Measurements from ENCODE around the gene FGF2.

FGF2 gene

DNA sequence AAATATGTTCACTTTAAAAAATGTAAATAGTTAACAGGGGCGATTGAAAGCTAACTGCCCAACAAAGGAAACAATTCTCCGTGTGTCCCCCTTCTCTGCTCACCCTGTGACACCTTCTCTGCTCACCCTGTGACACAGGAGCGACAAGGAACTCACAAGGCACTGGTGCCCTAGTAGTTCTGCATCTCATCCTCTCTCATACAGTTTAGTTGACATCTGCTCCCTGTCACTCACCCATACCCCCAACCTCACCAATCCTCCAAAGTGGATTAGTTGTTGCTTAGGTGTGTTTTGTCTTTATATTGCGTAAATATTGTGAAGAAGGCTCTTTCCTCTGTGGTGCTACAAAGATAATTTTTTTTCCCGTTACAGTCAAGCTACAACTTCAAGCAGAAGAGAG, 49.3 kb downstream of the FGF2 start (continued):
- TF ChIP-seq, protein P1, sequence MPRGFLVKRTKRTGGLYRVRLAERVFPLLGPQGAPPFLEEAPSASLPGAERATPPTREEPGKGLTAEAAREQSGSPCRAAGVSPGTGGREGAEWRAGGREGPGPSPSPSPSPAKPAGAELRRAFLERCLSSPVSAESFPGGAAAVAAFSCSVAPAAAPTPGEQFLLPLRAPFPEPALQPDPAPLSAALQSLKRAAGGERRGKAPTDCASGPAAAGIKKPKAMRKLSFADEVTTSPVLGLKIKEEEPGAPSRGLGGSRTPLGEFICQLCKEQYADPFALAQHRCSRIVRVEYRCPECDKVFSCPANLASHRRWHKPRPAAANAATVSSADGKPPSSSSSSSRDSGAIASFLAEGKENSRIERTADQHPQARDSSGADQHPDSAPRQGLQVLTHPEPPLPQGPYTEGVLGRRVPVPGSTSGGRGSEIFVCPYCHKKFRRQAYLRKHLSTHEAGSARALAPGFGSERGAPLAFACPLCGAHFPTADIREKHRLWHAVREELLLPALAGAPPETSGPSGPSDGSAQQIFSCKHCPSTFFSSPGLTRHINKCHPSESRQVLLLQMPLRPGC (tag by site-specific recombination; IDR thresholded peaks at IDR 0.05): no peak
- TF ChIP-seq ZFP69B (tag by site-specific recombination; IDR thresholded peaks at IDR 0.05) (no peak), ZNF248 (tag by site-specific recombination; IDR thresholded peaks at IDR 0.05) (no peak)

DNA sequence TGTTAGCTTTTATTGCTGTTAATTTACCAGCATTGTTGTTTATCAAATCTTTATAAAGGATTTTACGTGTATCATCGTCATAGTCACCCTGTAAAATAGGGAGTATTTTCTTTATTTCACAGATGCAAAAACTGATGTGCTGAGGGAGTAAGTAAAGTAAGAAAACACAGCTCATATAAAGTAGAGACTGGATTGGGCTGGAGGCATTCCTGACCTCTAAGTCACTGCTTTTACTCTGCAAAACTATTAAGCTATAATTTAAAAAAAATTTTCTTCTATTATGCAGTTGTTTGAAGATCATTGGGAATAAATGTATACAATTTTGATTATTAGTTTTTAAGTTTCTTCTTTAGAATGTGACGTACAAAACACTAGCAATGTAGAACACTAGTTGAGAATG, 49.8 kb downstream of the FGF2 start:
- ChIA-PET POLR2A (no interaction called here), CTCF (interaction anchor here (0.6 kb wide), 1 partner anchor 43 kb away, joined by 4 read pairs; no protein-coding TSS in a partner anchor)
- TF ChIP-seq OVOL3 (tag by site-specific recombination; IDR thresholded peaks at IDR 0.05) (no peak), ZNF132 (tag by site-specific recombination; IDR thresholded peaks at IDR 0.05; ENCODE audit: borderline replicate concordance) (no peak), ZNF114 (tag by site-specific recombination; IDR thresholded peaks at IDR 0.05) (no peak), ZNF600 (tag by site-specific recombination; IDR thresholded peaks at IDR 0.05) (no peak), KLF8 (tag by site-specific recombination; IDR thresholded peaks at IDR 0.05) (no peak), SP2 (tag by site-specific recombination; IDR thresholded peaks at IDR 0.05) (no peak), ZNF701 (tag by site-specific recombination; IDR thresholded peaks at IDR 0.05) (no peak), ZFP41 (tag by site-specific recombination; IDR thresholded peaks at IDR 0.05; ENCODE audit: borderline replicate concordance) (no peak), ZNF157 (tag by site-specific recombination; IDR thresholded peaks at IDR 0.05) (no peak), ZNF335 (tag by site-specific recombination; conservative IDR thresholded peaks at IDR 0.05) (no peak), ZNF473 (tag by site-specific recombination; IDR thresholded peaks at IDR 0.05) (no peak), GLIS1 (tag by site-specific recombination; IDR thresholded peaks at IDR 0.05) (no peak), ZBTB17 (tag by site-specific recombination; IDR thresholded peaks at IDR 0.05) (no peak), ZNF175 (tag by site-specific recombination; IDR thresholded peaks at IDR 0.05) (no peak)
- TF ChIP-seq, protein P2, sequence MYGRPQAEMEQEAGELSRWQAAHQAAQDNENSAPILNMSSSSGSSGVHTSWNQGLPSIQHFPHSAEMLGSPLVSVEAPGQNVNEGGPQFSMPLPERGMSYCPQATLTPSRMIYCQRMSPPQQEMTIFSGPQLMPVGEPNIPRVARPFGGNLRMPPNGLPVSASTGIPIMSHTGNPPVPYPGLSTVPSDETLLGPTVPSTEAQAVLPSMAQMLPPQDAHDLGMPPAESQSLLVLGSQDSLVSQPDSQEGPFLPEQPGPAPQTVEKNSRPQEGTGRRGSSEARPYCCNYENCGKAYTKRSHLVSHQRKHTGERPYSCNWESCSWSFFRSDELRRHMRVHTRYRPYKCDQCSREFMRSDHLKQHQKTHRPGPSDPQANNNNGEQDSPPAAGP (tag by site-specific recombination; IDR thresholded peaks at IDR 0.05): no peak
- TF ChIP-seq, protein P3, sequence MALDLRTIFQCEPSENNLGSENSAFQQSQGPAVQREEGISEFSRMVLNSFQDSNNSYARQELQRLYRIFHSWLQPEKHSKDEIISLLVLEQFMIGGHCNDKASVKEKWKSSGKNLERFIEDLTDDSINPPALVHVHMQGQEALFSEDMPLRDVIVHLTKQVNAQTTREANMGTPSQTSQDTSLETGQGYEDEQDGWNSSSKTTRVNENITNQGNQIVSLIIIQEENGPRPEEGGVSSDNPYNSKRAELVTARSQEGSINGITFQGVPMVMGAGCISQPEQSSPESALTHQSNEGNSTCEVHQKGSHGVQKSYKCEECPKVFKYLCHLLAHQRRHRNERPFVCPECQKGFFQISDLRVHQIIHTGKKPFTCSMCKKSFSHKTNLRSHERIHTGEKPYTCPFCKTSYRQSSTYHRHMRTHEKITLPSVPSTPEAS (tag by site-specific recombination; IDR thresholded peaks at IDR 0.05): no peak
- TF ChIP-seq, protein P4, sequence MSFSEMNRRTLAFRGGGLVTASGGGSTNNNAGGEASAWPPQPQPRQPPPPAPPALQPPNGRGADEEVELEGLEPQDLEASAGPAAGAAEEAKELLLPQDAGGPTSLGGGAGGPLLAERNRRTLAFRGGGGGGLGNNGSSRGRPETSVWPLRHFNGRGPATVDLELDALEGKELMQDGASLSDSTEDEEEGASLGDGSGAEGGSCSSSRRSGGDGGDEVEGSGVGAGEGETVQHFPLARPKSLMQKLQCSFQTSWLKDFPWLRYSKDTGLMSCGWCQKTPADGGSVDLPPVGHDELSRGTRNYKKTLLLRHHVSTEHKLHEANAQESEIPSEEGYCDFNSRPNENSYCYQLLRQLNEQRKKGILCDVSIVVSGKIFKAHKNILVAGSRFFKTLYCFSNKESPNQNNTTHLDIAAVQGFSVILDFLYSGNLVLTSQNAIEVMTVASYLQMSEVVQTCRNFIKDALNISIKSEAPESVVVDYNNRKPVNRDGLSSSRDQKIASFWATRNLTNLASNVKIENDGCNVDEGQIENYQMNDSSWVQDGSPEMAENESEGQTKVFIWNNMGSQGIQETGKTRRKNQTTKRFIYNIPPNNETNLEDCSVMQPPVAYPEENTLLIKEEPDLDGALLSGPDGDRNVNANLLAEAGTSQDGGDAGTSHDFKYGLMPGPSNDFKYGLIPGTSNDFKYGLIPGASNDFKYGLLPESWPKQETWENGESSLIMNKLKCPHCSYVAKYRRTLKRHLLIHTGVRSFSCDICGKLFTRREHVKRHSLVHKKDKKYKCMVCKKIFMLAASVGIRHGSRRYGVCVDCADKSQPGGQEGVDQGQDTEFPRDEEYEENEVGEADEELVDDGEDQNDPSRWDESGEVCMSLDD (tag by site-specific recombination; IDR thresholded peaks at IDR 0.05): no peak
- TF ChIP-seq, protein P5, sequence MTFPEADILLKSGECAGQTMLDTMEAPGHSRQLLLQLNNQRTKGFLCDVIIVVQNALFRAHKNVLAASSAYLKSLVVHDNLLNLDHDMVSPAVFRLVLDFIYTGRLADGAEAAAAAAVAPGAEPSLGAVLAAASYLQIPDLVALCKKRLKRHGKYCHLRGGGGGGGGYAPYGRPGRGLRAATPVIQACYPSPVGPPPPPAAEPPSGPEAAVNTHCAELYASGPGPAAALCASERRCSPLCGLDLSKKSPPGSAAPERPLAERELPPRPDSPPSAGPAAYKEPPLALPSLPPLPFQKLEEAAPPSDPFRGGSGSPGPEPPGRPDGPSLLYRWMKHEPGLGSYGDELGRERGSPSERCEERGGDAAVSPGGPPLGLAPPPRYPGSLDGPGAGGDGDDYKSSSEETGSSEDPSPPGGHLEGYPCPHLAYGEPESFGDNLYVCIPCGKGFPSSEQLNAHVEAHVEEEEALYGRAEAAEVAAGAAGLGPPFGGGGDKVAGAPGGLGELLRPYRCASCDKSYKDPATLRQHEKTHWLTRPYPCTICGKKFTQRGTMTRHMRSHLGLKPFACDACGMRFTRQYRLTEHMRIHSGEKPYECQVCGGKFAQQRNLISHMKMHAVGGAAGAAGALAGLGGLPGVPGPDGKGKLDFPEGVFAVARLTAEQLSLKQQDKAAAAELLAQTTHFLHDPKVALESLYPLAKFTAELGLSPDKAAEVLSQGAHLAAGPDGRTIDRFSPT (tag by site-specific recombination; IDR thresholded peaks at IDR 0.05): no peak
- H3K9me3 ChIP-seq (ENCODE audit: control insufficient read depth, insufficient read depth, low read depth, low read length): no peaks in the 10 kb centered on the region
- H3K4me1 ChIP-seq (ENCODE audit: control insufficient read depth, insufficient read depth, low read length): no peaks in the 10 kb centered on the region
- H3K4me3 ChIP-seq (ENCODE audit: low read depth, low read length): no peak overlapping the region
- H3K27ac ChIP-seq (ENCODE audit: extremely low read depth, low read depth, low read length): no peak overlapping the region
- H3K36me3 ChIP-seq (ENCODE audit: control insufficient read depth in 2 of 2, insufficient read depth in 1 of 2, low read length in 2 of 2): peaks cover 0 to 19% of the 10 kb centered on the region in 2 experiments; a peak in 1 of 3 replicates

All from HEK293 (cell line).